T1000 (cell line): ENCODE results near the gene TMEM154.

Experiments
- DNase-seq: peaks from one replicate; lab custom pipeline; 2025; ENCODE audit warnings: mixed read lengths; lab: John Stamatoyannopoulos, UW

TMEM154 gene, protein sequence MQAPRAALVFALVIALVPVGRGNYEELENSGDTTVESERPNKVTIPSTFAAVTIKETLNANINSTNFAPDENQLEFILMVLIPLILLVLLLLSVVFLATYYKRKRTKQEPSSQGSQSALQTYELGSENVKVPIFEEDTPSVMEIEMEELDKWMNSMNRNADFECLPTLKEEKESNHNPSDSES

DNA sequence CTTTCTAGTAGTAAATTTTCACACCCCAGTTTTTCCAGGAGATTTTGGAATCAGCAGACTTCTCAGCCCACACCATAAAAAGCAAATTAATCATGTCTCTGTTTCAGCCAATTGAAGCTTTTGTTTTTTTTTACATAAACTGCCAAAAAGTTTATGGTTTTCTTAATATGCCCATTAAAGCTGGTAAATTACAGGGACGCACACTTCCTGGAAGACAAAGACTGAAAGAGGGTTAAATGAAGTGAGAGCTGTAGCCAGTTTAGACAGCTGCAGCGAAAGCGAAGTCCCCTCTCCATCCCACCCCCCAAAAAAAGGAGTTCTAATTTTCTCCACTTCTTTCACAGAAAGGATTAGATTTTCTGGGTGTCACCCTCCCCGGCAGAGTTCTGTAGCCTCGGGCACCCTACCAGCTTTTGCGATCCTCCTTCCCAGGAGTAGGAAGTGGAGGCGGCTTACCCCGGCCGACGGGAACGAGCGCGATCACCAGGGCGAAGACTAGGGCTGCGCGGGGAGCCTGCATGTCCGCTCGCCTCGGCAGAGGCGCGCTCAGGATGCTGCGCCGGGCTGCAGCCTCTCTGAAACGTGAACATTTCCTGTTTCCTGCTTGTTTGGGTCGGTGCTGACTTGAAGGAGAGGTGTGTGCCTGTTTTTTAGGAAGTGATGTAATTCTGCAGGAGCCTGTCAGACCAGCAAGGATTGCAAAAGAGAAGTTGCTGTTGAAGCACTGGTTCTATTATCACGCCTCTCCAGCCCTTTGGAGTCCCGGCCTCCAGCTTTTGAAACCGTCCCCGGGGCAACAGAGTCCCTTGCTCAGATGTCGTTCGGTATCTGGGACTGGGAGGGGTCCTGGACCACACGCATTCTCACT lies at the start of gene TMEM154:
TMEM154 (minus strand) TSS at position 584 of the 868 bp plus-strand sequence; CDS start at position 520, 64 bp downstream.
- DNase-seq, result no peak

DNA sequence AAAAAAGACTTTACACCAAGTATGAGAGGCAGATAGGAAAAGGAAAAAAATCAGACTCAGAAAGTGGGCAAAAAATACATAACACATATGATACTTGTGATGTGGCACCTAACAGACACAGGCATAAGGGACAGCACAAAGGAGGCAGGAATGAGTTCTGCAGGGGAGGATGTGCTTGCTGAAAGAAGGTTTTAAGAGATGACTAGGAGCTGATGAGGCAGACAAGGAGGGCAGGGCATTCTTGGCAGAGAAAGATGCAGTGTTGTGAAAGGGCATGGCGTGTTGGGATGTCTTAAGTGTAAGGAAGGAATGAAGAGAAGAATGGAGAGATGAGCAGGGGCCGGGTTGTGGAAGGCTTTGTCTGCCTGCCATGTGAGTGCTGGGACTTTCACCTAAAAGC lies 49.7 kb upstream of the TMEM154 start:
- no peak for DNase-seq

DNA sequence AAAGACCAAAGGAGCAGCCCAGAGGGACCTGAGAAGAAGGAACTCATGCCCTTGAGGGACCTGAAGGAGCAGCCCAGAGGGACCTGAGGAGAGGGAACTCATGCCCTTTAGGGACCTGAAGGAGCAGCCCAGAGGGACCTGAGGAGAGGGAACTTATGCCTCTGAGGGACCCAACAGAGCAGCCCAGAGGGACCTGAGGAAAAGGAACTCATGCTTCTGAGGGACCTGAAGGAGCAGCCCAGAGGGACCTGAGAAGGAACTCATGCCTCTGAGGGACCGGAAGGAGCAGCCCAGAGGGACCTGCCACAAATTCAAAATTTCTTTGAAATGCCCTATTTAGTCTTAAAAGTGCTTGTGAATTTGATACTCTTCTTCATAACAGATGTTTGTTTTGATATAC lies 48.5 kb upstream of the TMEM154 start:
- DNase-seq, result no peak

DNA sequence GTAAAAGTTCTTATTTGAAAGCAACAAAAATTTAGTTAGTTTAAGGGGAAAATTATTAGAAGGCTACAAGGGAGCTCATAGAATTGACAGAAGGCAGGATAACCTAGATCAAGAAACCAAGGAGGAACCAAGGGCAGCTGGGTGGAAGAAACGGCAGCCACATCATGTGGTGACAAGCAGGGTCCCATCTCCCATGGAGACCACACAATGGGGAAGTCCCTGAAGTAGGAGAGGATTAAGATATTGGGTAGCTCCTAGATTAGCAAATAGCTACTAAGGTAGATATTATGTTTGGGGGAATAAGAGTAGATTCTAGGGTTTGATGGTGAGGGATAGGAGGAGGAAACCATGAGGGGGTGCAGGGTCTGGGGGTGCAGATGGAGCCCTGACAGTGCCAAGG lies 48.0 kb upstream of the TMEM154 start:
- no peak for DNase-seq

DNA sequence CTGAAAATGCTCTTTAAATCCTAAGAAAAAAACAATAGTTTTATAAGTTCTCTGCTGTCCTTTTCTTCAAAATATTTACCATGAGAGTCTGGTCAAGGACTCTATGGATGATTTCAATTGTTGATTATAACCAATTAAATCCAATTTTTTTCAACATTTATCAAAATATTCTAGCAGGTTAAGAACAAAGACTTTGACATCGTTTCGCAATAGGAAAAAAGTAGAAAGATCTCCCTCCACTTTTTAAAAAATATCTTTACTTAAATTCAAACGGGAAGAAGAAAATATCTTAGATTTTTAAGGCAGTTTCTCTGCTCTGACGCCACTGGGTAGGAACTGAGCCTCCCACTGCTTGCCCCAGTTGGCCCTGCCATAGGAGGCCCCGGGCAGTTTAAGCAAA lies 44.7 kb upstream of the TMEM154 start:
- DNase-seq, result no peak

DNA sequence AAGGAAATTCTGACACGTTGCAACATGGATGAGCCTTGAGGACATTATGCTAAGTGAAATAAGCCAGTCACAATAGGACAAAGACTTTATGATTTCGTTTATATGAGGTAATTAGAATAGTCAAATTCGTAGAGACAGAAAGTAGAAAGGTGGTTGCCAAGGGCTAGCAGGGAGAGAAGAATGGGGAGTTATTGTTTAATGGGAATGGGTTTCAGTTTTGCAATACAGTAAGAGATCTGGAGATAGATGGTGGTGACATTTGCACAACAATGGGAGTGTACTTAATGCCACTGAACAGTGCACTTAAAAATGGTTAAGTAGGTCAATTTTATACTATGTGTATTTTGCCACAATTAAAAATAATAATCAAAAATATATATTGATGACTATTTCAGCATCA lies 43.4 kb upstream of the TMEM154 start:
- DNase-seq, result no peak

DNA sequence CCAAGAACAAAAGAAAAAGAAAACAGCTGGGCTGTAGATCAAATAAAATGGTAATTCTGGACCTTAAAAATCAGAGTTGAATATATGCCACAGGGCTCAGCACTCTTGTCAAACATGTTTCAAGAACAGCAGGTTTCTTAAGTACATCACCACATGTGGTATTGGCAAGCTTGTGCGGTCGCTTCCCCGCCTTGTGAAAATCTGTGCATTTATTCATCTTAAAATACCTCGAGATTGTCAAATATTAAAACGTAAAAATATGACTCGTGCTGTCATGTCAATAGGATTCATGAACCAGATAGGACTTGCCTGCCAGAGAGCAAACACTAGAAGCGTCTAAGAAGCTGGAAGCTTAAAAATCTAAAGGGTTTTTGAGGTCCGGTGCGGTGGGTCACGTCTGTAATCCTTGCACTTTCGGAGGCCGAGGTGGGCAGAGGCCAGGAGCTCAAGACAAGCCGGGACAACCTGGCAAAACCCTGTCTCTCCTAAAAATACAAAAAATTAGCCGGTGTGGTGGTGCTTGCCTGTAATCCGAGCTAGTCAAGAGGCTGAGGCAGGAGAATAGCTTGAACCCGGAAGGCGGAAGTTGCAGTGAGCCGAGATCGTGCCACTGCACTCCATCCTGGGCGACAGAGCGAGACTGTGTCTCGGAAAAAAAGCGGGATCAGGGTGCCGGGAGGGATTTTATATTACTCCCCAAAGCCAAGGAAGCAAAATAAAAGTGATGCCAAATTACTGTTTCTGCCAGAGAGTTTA lies 40.2 kb upstream of the TMEM154 start:
- no peak for DNase-seq

DNA sequence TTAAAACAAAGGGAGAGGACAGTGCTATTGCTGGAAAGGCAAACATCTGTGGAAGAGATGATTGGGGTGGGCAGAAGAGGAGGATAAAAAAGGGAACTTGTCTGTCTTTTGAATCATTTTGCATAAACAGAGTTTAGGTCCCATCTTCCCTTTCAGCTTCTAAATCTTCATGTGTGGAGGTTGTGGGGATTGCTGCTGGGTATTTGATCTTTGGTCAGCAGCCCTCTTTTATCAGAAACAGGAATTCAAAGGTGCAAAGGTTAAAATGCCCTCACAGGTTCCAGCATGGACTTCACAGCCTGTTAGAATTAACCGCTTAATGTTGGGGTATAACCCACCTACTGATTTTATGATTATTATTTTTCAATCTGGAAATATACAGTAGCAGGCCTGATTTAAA lies 39.5 kb upstream of the TMEM154 start:
- DNase-seq, result no peak

DNA sequence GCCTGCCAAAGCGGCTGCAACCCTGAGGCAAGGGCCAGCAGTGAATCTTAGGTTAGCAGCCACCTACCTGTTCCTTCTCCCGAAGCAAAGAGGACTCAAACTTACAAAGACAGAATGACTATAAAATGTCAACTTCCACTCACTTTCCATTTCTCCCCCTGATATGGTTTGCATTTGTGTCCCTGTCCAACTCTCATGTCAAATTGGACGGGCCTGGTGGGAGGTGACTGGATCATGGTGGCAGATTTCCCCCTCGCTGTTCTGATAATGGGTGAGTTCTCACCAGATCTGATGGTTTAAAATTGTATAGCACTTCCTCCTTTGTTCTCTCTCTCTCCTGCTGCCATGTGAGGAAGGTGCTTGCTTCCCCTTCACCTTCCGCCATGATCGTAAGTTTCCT lies 35.3 kb upstream of the TMEM154 start:
- DNase-seq, result no peak

DNA sequence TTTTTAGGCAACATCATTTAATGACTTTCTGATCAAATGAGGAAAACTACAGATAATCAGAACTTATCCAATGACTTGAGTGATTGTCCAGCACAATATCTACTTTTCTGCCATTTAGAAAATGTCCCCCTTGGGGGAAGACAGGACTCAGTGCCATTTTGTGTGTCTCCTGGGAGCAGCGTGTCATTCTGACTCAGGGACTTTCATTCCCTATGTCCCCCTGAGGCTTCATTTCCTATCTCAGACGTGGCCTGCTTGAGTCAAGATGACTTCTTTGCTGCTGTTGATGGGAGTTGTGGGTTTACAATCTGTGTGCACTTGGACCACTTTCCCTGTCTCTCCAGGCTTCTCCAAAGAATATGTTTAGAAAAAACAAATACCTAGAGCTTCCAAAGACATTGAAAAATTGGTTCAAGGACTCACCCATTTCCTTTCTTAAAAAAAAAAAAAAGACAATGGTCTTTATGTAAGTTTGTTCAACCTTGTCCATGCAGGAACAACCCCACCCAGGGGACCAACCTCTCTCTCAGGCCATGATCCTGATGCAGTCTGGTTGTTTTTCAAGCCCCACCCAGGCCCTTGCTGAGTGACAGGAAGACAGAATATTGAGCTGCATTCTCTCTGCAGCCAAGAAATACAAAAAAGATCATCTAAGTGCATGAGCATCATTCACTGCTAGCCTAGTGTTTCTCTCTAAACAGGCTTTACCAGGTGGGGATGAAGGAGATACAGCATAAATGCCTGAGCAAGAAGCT lies 34.3 kb upstream of the TMEM154 start:
- no peak for DNase-seq

DNA sequence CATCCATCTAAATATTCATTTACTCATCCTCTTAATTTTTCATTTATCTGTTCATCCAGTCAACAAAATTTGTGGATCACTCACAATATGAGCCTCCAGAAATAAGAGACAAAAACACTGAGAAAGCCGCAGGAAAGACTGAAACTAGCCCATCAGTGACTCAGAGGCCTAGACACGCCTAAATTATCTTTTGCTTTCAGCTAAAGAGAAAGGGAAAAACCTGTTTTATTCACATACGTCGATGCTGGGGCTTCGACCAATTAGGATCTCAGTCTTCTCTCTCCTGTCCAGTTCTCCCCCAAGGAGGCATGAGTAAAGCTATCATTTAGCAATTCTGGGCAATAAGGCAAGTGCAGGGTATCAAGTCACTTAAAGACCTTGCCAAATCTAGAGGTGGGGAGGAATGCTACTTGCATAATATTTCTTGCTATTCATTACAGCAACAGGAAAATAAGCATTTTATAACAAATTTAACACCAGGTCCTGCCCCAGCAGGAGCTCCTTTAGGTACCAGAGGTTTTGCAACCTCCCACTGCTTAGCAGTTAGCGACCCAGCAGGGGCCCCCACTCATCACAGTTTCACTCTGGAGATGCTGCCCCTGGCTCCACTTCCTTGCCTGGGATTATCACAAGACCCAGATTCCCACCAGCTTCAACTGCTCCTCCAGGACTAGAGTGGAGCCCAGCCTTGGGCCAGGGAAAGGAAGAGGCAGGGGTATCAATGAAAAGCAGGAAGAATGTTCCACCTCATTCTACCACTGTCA lies 30.1 kb upstream of the TMEM154 start:
- DNase-seq, result no peak

DNA sequence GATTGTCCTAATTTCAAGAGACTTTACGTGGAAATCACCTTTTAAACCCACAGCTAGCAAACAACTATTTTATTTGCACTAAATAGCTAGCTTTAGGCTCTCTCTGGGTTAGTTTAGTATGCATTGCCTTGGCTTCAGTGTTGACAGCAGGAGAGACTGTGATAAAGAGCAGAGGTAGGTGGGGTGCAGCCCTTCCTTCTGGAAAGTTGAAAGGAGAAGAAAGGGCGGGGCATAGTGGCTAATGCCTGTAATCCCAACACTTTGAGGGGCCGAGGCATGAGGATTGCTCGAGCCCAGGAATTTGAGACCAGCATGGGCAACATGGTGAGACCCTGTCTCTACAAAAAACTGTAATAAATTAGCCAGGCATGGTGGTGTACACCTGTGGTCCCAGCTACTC lies 29.0 kb upstream of the TMEM154 start:
- DNase-seq, result no peak

DNA sequence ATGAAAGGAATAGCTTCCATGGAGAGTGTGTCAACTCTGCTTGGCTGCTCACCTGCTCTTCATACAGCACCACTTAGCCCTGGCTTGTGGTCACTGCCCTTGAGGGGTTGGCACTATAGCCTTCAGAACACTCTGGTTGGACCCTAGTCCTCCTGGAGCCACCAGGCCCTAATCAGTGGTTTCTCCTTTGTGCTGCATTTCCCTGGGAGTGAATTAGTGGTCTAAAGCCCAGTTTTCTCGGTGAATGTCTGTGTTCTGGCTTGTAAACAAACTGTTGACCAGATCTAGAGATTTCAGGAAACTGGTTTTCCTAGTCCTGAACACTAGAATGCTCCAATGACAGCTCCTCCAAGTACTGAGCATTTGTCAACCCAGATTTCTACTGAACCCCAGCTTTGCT lies 28.6 kb upstream of the TMEM154 start:
- DNase-seq, result no peak

DNA sequence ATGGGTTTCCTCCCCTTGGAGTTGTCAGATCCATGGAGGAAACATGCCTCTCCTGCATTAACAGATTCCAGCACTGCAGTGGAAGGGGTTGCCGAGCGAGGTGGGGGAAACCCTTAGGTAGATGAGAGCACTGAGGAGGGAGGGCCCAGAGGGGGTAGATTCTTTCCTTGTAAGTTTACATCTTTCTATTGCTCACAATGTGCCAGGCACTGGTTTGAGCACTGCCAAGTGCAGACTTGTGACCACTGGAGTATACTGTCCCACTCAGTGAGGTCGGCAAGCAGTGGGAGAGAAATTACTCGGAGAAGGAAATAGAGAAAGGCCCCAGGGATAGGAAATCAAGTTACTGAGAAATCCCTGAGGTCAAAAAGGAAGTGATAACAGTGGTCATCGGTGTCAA lies 27.8 kb upstream of the TMEM154 start:
- no peak for DNase-seq

DNA sequence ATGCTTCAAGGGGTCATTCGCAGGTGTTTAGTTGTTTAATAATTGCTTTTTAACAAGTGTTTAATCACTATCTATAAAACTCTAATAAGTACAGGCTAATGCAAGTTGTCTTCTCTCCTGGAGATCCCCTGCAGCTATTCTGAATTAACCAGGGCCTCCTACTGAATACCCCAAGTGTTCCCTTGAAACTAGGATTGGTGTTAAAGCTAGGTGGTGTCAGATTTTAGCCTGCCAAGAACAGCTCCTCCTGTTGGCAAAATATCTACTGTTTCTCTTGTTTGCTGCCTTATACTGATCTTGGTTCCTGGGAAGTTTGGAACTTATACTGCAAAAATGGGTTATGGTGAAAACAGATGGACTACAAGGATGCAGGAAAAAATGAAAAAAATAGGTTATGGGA lies 26.1 kb upstream of the TMEM154 start:
- no peak for DNase-seq

DNA sequence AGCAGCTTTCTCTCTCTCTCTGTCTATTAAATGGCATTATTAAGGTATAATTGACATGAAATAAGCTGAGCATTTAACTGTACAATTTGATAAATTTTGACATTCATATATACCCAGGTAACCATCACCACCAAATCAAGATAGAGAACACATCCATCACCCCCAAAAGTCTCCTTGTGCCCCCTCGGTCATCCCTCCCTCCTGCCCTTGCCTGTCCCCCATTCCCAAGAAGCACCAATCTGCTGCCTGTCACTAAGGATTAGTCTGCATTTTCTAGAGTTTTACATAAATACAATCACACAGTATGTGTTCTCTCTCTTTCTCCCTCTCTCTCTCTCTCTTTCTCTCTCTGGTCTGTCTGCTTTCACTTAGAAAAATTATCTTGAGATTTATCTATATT lies 25.0 kb upstream of the TMEM154 start:
- DNase-seq, result no peak

DNA sequence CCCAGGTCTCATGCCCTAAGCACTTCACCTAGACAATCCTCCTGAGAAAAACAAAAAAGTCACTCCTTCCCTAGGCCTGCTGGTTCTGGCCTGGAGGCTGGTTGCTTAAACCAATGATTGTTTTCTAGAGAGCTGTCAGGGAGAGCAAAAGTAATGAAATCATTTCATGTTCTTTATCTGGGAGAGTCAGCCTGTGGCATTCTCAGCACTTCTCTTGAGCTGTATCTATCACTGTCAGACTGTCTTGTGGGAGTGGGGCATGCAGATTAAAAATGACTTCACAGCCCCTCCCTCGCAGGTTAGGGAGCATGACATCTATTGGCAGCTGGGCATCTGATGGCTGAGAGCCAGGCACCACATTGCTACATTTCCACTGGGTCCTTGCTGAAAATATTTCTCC lies 20.4 kb upstream of the TMEM154 start:
- DNase-seq, result no peak

DNA sequence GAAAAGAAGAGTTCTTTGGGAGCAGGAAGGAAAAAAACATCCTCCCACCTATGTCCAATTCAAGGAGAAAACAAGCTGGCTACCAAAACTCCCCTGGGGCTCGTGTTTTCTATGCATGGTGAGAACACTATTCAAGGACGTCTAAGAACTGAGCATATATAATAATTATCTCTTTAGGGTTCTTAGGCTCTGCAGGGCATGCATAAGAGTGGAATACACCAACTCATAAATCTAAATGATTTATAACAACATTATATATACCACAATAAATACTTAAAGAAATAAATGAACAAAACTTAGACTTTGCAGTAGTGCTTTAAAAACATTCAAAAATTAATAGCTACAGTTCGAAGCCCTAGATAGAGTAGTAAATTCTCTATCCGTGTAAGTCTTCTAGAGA lies 19.5 kb upstream of the TMEM154 start:
- DNase-seq, result no peak

DNA sequence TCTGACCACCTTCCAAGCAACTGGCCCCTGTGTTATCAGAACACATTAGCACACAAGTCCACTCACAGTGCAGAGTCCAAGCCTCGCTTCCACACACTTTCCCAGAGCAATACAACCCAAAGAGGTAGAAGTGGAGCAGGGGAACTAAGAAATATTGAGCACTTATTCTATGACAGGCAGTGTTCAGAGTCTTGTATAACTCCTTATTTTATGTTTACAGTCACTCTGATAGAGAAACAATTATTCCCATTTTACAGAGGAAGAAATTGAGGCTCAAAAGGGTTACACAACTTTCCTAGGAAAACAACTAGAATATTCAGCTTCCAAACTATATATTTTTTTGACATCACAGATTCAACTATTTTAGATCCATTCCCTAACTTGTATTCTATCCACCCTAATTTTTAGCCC lies 18.3 kb upstream of the TMEM154 start:
- no peak for DNase-seq

DNA sequence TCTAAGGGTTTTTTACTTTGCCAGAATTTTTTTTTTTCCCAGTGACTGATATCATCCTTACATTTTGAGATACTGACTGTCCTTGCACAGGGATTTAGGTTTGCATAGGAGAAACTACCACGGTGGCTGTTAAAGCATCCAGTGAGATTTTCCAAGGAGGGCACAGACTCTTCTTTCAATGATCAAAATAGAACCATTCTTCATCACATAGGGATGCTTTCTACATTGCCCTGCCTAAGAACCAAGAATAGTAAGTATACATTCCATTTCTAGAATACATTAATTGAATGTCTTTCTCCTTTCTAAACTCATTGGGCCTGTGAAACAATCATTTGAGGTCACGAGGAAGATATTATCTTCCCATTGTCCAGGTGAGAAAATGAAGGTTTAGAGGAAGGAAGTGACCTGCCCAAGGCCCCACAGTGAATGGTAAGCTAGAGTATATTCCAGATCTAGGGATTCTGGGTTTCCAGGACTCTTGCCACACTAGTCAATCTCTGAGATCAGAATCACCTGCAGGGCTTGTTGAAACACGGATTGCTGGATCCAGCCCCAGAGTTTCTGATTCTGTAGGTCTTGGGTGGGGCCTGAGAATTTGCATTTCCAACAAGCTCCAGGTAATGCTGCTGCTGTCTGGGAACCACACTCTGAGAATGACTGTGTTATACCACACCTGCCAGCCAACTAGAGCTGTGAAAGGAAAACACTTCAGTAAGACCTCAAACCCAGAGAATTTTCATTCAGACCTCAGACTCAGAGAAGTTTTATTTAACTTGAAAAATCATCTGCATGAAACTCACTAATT lies 17.7 kb upstream of the TMEM154 start:
- DNase-seq, result no peak
